Brain microvascular endothelial cell (primary cell): ENCODE measurements around the gene KYAT1.

Experiments
- DNase-seq: peaks from one replicate; pipeline ENCODE4 v3.0.0-alpha.2; 2020
- H3K27ac ChIP-seq: fragments of 250-450 bp; sonication (Bioruptor Pico); 2 replicates; pipeline ENCODE4 v1.5.1; 2020; ENCODE audit warnings: mild to moderate bottlenecking, moderate library complexity
- H3K27me3 ChIP-seq: fragments of 250-450 bp; sonication (Bioruptor Pico); replicated peaks from 2 replicates; pipeline ENCODE4 v1.5.1; 2020; ENCODE audit warnings: mild to moderate bottlenecking
- H3K36me3 ChIP-seq: fragments of 250-450 bp; sonication (Bioruptor Pico); replicated peaks from 2 replicates; pipeline ENCODE4 v1.5.1; 2020; ENCODE audit warnings: mild to moderate bottlenecking
- H3K4me3 ChIP-seq: 2 replicates; pipeline ENCODE4 v1.5.1; 2011; ENCODE audit warnings: low read depth, mild to moderate bottlenecking, control low read depth, low read length, moderate library complexity
- CTCF ChIP-seq: IDR thresholded peaks from 2 replicates; pipeline ENCODE4 v1.5.1; 2011; ENCODE audit warnings: low read depth, mild to moderate bottlenecking, moderate library complexity, low read length, control low read depth, inconsistent platforms; ENCODE audit errors: missing control alignments
- in situ Hi-C: cut with HindIII; loops from 2 replicates; pipeline ENCODE4 v1.10.0; 2017; ENCODE audit warnings: low sequenced_read_pairs, low pct_ligation_motif_present

The KYAT1 gene

GRCh38 chr9:128821584-128822406 lies 60.0 kb downstream of the KYAT1 start:
- no peak for TF ChIP-seq CTCF
- no peaks in the 10 kb centered on the region for H3K27me3 ChIP-seq
- no peak overlapping the region for H3K4me3 ChIP-seq
- DNase-seq = no peak
- in situ Hi-C loops = no loop called here
- H3K27ac ChIP-seq = no peak overlapping the region
- H3K36me3 ChIP-seq = peaks cover 55% of the 10 kb centered on the region

- Histone ChIP-seq H3K27ac (no peak overlapping the region), H3K4me3 (no peak overlapping the region), H3K27me3 (no peaks in the 10 kb centered on the region), H3K36me3 (peaks cover 47% of the 10 kb centered on the region)
- no peak for DNase-seq
- TF ChIP-seq CTCF = no peak
- in situ Hi-C loops = no loop called here
Observed at GRCh38 chr9:128820665-128821583, 60.8 kb downstream of the KYAT1 start.

- Histone ChIP-seq H3K27me3 (no peaks in the 10 kb centered on the region), H3K27ac (no peak overlapping the region), H3K4me3 (no peak overlapping the region), H3K36me3 (peaks cover 40% of the 10 kb centered on the region)
- DNase-seq = no peak
- TF ChIP-seq CTCF = no peak
- in situ Hi-C loops = no loop called here
Observed at GRCh38 chr9:128819716-128820664, 61.8 kb downstream of the KYAT1 start.

DNA sequence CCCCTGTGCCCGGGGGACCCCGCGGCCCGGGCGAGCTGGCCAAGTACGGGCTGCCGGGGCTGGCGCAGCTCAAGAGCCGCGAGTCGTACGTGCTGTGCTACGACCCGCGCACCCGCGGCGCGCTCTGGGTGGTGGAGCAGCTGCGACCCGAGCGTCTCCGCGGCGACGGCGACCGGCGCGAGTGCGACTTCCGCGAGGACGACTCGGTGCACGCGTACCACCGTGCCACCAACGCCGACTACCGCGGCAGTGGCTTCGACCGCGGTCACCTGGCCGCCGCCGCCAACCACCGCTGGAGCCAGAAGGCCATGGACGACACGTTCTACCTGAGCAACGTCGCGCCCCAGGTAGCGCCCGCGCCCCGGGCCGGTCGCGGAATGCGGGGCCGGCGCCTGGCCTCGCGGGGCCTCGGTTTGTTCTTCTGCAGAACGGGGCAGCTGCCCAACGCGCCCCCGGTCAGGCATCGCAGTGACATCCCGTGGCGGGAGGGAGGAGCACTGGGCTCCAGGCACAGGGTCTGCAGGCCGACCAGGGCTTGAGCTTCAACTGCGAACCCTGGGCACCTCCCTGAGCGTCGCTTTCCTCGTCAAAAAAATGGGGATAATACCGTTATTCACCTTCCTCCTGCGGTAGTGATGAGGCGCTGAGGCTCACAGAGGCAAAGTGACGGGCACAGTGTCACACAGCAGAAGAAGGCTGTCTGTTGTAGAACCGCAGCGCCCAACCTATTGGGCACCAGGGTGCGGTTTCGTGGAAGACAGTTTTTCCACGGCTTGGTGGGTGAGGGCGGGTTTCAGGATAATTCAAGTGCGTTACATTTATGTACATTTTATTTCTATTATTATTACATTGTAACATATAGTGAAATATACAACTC lies 62.7 kb downstream of the KYAT1 start:
- no peak overlapping the region for H3K27ac ChIP-seq
- H3K27me3 ChIP-seq = no peaks in the 10 kb centered on the region
- in situ Hi-C loops = no loop called here
- DNase-seq = no peak
- H3K4me3 ChIP-seq = peak overlapping the region; percentile 74
- peaks cover 30% of the 10 kb centered on the region for H3K36me3 ChIP-seq
- no peak for TF ChIP-seq CTCF
